Breast epithelium (tissue), 4 donors: Measurements from ENCODE around the gene CHN2. TPM values are rescaled to one million over a fixed set of nuclear protein-coding genes. Genes with fewer than 3 reads are reported as not detected.

Source experiments
- DNase-seq, 2 donors: peaks; one replicate each; pipeline ENCODE4 v3.0.0-alpha.2; 2019; ENCODE audit warnings: low spot score in 2 of 2
- H3K27ac ChIP-seq, 2 donors: fragments of 200-600 bp; sonication (generic) in 1 of 2; one replicate each; pipeline ENCODE4 v1.5.1; 2016 to 2019; ENCODE audit warnings: mild to moderate bottlenecking in 1 of 2
- H3K27me3 ChIP-seq, 2 donors: fragments of 200-600 bp; sonication (generic) in 1 of 2; one replicate each; pipeline versions ENCODE4 v1.5.1 to v1.6.0; 2017 to 2019; ENCODE audit warnings: control low read depth in 1 of 2, mild to moderate bottlenecking in 1 of 2
- H3K36me3 ChIP-seq: fragments of 200-600 bp; one replicate; pipeline ENCODE4 v1.5.1; 2019
- H3K4me1 ChIP-seq, 2 donors: fragments of 200-600 bp; sonication (generic); one replicate each; pipeline ENCODE4 v1.5.1; 2016 to 2019; ENCODE audit warnings: control low read depth in 1 of 2
- H3K4me3 ChIP-seq, 3 donors: fragments of 200-600 bp; sonication (generic); 1 replicate in 2 of 3; 2 replicates in 1 of 3; pipeline ENCODE4 v1.5.1; 2016 to 2019; ENCODE audit warnings: mild to moderate bottlenecking in 3 of 3, moderate library complexity in 2 of 3
- H3K9me3 ChIP-seq, 2 donors: fragments of 200-600 bp; sonication (generic) in 1 of 2; one replicate each; pipeline ENCODE4 v1.5.1; 2016 to 2019; ENCODE audit warnings: control low read depth in 1 of 2
- CTCF ChIP-seq, 3 donors: fragments of 450-650 bp; IDR thresholded peaks; one replicate each; pipeline ENCODE4 v1.5.1; 2016 to 2017; ENCODE audit warnings: antibody characterized with exemption in 3 of 3, mild to moderate bottlenecking in 3 of 3, moderate library complexity in 3 of 3
- POLR2A ChIP-seq: fragments of 450-650 bp; IDR thresholded peaks from one replicate; pipeline ENCODE4 v1.6.1; 2016; ENCODE audit warnings: antibody characterized with exemption, mild to moderate bottlenecking, moderate library complexity
- POLR2AphosphoS5 ChIP-seq, 3 donors: sonication (generic); formaldehyde crosslinking; IDR thresholded peaks; one replicate each; pipeline ENCODE4 v1.6.1; 2017; ENCODE audit warnings: antibody characterized with exemption in 3 of 3
- intact Hi-C: fragments of 100-400 bp; cut with DNase I; formaldehyde crosslinking; loops from one replicate; pipeline ENCODE4 v1.15.1; 2023; ENCODE audit warnings: low total_unique reads
- total RNA-seq, 3 donors: library from RNA; depleted of rRNA; stranded (reverse); fragments of >200 nt; gene quantifications; one replicate each; pipeline ENCODE4 v1.1.0, GENCODE V29; 2016

The CHN2 gene
- total RNA-seq, 3 donors from 2014 or later = 6.3 to 17.1 (median 7.9) TPM

- H3K27me3 ChIP-seq = no peaks in the 10 kb centered on the region
- H3K4me3 ChIP-seq = no peak overlapping the region
- no peaks in the 10 kb centered on the region for H3K4me1 ChIP-seq
- H3K27ac ChIP-seq = peak overlapping the region in 1 of 2 donors; percentile 4
- H3K9me3 ChIP-seq = no peaks in the 10 kb centered on the region
- no peak for DNase-seq
- intact Hi-C loops = loop anchor here (5.0 kb wide), 1 partner anchor 1574 kb away; no protein-coding TSS in a partner anchor
- no peaks in the 10 kb centered on the region for H3K36me3 ChIP-seq
- no peak for TF ChIP-seq POLR2A
- TF ChIP-seq CTCF (IDR thresholded peaks at IDR 0.05) = no peak
- no peak for TF ChIP-seq POLR2AphosphoS5 (IDR thresholded peaks at IDR 0.05)
Observed at GRCh38 chr7:29483219-29484104, 288.9 kb downstream of the CHN2 start.

GRCh38 chr7:29484280-29484679 is 289.7 kb downstream of the CHN2 start:
- TF ChIP-seq POLR2A = no peak
- no peak for TF ChIP-seq POLR2AphosphoS5 (IDR thresholded peaks at IDR 0.05)
- no peak for TF ChIP-seq CTCF (IDR thresholded peaks at IDR 0.05)
- Histone ChIP-seq H3K27me3 (no peaks in the 10 kb centered on the region), H3K4me1 (no peaks in the 10 kb centered on the region), H3K9me3 (no peaks in the 10 kb centered on the region), H3K27ac (no peak overlapping the region), H3K36me3 (no peaks in the 10 kb centered on the region), H3K4me3 (no peak overlapping the region)
- intact Hi-C loops = loop anchor here (5.0 kb wide), 1 partner anchor 1573 kb away; no protein-coding TSS in a partner anchor
- DNase-seq = no peak

- Histone ChIP-seq H3K36me3 (no peaks in the 10 kb centered on the region), H3K4me1 (no peaks in the 10 kb centered on the region), H3K27ac (no peak overlapping the region), H3K9me3 (no peaks in the 10 kb centered on the region), H3K4me3 (no peak overlapping the region), H3K27me3 (no peaks in the 10 kb centered on the region)
- intact Hi-C loops = no loop called here
- TF ChIP-seq CTCF (IDR thresholded peaks at IDR 0.05) (no peak), POLR2A (no peak), POLR2AphosphoS5 (IDR thresholded peaks at IDR 0.05) (no peak)
- no peak for DNase-seq
Observed at GRCh38 chr7:29485339-29486190, 291.0 kb downstream of the CHN2 start.

DNA sequence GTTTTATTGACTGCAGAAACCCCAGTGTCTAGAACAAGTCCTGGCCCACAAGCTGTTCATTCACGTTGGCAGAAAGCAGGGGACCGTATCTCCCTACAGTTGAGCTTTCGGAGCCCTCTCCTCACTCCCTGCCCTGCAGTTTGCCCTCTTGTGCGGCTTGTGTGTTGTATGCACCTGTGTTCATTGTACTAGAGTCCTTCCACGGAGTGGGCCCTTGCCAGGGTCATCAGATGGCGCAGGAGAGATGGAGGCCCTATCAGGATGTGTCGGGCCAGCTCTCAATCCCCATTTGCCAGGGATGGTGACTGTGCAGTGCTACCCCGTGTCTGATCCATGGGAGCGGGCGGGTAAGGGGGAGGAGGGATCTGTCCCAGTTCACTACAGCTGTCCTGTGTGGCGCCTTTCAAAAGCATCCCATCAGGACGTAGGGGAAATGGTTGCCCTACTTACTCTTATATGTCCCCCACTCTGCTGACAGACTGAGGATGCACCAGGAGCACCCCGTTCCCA is 291.7 kb downstream of the CHN2 start:
- H3K4me1 ChIP-seq = no peaks in the 10 kb centered on the region
- no peaks in the 10 kb centered on the region for H3K9me3 ChIP-seq
- no peaks in the 10 kb centered on the region for H3K27me3 ChIP-seq
- no peak overlapping the region for H3K27ac ChIP-seq
- no peak overlapping the region for H3K4me3 ChIP-seq
- DNase-seq = no peak
- TF ChIP-seq CTCF (IDR thresholded peaks at IDR 0.05) = no peak
- TF ChIP-seq POLR2AphosphoS5 (IDR thresholded peaks at IDR 0.05) = no peak
- no peak for TF ChIP-seq POLR2A
- intact Hi-C loops = no loop called here
- no peaks in the 10 kb centered on the region for H3K36me3 ChIP-seq
